K562 (cell line): ENCODE measurements around the gene UFSP2. TPM values are rescaled to one million over a fixed set of nuclear protein-coding genes. Genes with fewer than 3 reads are reported as not detected.

Experiments
- HLTF ChIP-seq: fragments of 450-650 bp; IDR thresholded peaks from 2 replicates; pipeline ENCODE4 v1.6.1; 2016
- MGA ChIP-seq: fragments of 450-650 bp; IDR thresholded peaks from 2 replicates; pipeline ENCODE4 v1.6.1; 2016; ENCODE audit warnings: mild to moderate bottlenecking, moderate library complexity
- PYGO2 ChIP-seq: fragments of 450-650 bp; IDR thresholded peaks from 2 replicates; pipeline ENCODE4 v1.6.1; 2016; ENCODE audit warnings: mild to moderate bottlenecking, missing genetic modification characterization, moderate library complexity, missing compliant biosample characterization
- RBM25 ChIP-seq: fragments of 200-400 bp; formaldehyde crosslinking; IDR thresholded peaks from 2 replicates; pipeline ENCODE4 v1.6.1; 2018; ENCODE audit warnings: low read length, low read depth, moderate library complexity; ENCODE audit not compliant: severe bottlenecking
- RREB1 ChIP-seq: fragments of 250-450 bp; sonication (Bioruptor Pico); IDR thresholded peaks from 2 replicates; pipeline ENCODE4 v1.4.0; 2020
- VEZF1 ChIP-seq: fragments of 200-800 bp; sonication (Bioruptor generic); IDR thresholded peaks from 2 replicates; pipeline ENCODE4 v1.6.1; 2017; ENCODE audit warnings: missing genetic modification characterization, missing compliant biosample characterization
- ZNF324 ChIP-seq: fragments of 250-450 bp; sonication (Bioruptor Pico); IDR thresholded peaks from 2 replicates; pipeline ENCODE4 v1.4.0; 2020; ENCODE audit warnings: mild to moderate bottlenecking
- polyA plus RNA-seq, 8 experiments: library from polyadenylated mRNA; depleted of rRNA in 4 of 8; stranded (reverse) in 5 of 8; unstranded in 3 of 8; fragments of >200 nt; fragmentation: Nextera tagmentation in 2 of 8; fragmentation: Illumina TruSeq in 1 of 8; extraction: Ambion mirVana in 2 of 8; extraction: Trizol in 1 of 8; gene quantifications; 2 replicates each; pipeline versions ENCODE4 v1.2.1 to v1.2.3, GENCODE V29; 2011 to 2014; ENCODE audit warnings: inconsistent platforms in 1 of 8, missing spikeins in 1 of 8
- total RNA-seq, 7 experiments: library from RNA; depleted of rRNA in 6 of 7; stranded (reverse); fragments of >200 nt in 6 of 7; fragmentation: Illumina TruSeq in 2 of 7; extraction: Trizol in 2 of 7; gene quantifications; 2 replicates each; pipeline versions ENCODE4 v1.2.1 to v1.2.3, GENCODE V29; 2011 to 2021; ENCODE audit warnings: low replicate concordance in 1 of 7

UFSP2 gene
- total and polyA plus RNA-seq, 9 of the 15 experiments (the other 6 are each of a cell fraction or from before 2014, with no cell fraction given): 20.1 to 55.8 (median 26.6) TPM

GRCh38 chr4:185395956-185396723 is 29.6 kb downstream of the UFSP2 start (continued):
- TF ChIP-seq MGA (peak; percentile 97), HLTF (peak; percentile 71; the same call in 1 of the 2 replicates), ZNF324 (CRISPR knock-in tag) (no peak), RBM25 (peak; percentile 62), RREB1 (CRISPR knock-in tag) (peak; percentile 65; the same call in 1 of the 2 replicates), VEZF1 (CRISPR knock-in tag) (peak; percentile 97), PYGO2 (tag) (no peak)
